Endothelial cell of umbilical vein (primary cell): ENCODE results near the gene CYBRD1.

Experiments
- EZH2 ChIP-seq: IDR thresholded peaks from 2 replicates; pipeline ENCODE4 v1.6.1; 2012; ENCODE audit warnings: borderline replicate concordance, low read depth, mild to moderate bottlenecking, moderate library complexity, low read length, inconsistent platforms; ENCODE audit not compliant: severe bottlenecking
- FOS ChIP-seq: IDR thresholded peaks from 2 replicates; pipeline ENCODE4 v1.6.1; 2011; ENCODE audit warnings: mild to moderate bottlenecking, low read length, moderate library complexity, borderline replicate concordance; ENCODE audit not compliant: insufficient read depth
- POLR2A ChIP-seq: IDR thresholded peaks from 2 replicates; pipeline ENCODE4 v1.6.1; 2012; ENCODE audit warnings: low read depth, mild to moderate bottlenecking, control low read depth, low read length
- POLR2AphosphoS5 ChIP-seq: IDR thresholded peaks from 2 replicates; pipeline ENCODE4 v1.6.1; 2012; ENCODE audit warnings: low read depth, mild to moderate bottlenecking, control low read depth, low read length, moderate library complexity; ENCODE audit not compliant: insufficient read depth
- TF ChIP-seq, protein P1 (sequence below), 2 donors: IDR thresholded peaks; 1 replicate in 1 of 2; 2 replicates in 1 of 2; pipeline ENCODE4 v1.5.1; 2011; ENCODE audit warnings: low read length in 2 of 2, mild to moderate bottlenecking in 2 of 2, moderate library complexity in 2 of 2, control low read depth in 1 of 2, inconsistent platforms in 1 of 2, low read depth in 1 of 2; ENCODE audit not compliant: insufficient read depth in 1 of 2; ENCODE audit errors: extremely low read depth in 1 of 2

DNA sequence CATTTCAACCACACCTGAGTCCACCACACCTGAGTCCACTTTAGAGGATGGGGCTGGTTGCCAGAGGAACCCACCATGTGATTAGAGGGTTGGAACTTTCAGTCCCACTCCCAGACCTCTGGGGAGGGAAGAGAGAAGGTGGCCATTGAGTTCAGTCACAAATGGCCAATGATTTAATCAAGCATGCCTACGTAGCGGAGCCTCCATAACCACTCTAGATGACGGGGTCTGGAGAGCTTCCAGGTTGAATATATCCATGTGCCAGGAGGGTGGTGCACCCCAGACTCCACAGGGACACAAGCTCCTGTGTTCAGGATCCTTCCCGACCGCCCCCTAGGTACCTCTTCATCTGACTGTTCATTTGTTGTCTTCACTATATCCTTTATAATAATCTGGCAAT, 53.3 kb downstream of the CYBRD1 start:
- TF ChIP-seq POLR2AphosphoS5: no peak
- TF ChIP-seq, protein P1, sequence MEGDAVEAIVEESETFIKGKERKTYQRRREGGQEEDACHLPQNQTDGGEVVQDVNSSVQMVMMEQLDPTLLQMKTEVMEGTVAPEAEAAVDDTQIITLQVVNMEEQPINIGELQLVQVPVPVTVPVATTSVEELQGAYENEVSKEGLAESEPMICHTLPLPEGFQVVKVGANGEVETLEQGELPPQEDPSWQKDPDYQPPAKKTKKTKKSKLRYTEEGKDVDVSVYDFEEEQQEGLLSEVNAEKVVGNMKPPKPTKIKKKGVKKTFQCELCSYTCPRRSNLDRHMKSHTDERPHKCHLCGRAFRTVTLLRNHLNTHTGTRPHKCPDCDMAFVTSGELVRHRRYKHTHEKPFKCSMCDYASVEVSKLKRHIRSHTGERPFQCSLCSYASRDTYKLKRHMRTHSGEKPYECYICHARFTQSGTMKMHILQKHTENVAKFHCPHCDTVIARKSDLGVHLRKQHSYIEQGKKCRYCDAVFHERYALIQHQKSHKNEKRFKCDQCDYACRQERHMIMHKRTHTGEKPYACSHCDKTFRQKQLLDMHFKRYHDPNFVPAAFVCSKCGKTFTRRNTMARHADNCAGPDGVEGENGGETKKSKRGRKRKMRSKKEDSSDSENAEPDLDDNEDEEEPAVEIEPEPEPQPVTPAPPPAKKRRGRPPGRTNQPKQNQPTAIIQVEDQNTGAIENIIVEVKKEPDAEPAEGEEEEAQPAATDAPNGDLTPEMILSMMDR (IDR thresholded peaks at IDR 0.05; ENCODE audit: extremely low read depth in 1 of 2, insufficient read depth in 1 of 2, low read depth in 1 of 2, low read length in 2 of 2): no peak
- no peak for TF ChIP-seq EZH2
- no peak for TF ChIP-seq POLR2A
- TF ChIP-seq FOS: no peak
